ENCODE results near the gene MYBBP1A.

MYBBP1A gene

GRCh38 chr17:4513113-4514032 lies 41.8 kb downstream of the MYBBP1A start:
- DNase-seq, result no peak

GRCh38 chr17:4512156-4513112 lies 42.8 kb downstream of the MYBBP1A start:
- no peak for DNase-seq

- no peak for DNase-seq
These were observed 43.8 kb downstream of the MYBBP1A start for GRCh38 chr17:4511199-4511932.

GRCh38 chr17:4510618-4510941 lies 44.6 kb downstream of the MYBBP1A start:
- DNase-seq, result no peak

GRCh38 chr17:4509923-4510617 lies 45.1 kb downstream of the MYBBP1A start:
- DNase-seq, result no peak

- DNase-seq, result no peak
These were observed 45.8 kb downstream of the MYBBP1A start for GRCh38 chr17:4509401-4509800.

GRCh38 chr17:4508207-4508606 lies 47.0 kb downstream of the MYBBP1A start:
- no peak for DNase-seq

GRCh38 chr17:4507361-4508111 lies 47.6 kb downstream of the MYBBP1A start:
- no peak for DNase-seq

- no peak for DNase-seq
These were observed 48.3 kb downstream of the MYBBP1A start for GRCh38 chr17:4506892-4507291.

- DNase-seq, result no peak
These were observed 48.9 kb downstream of the MYBBP1A start for GRCh38 chr17:4506175-4506813.

- DNase-seq, result no peak
These were observed 50.0 kb downstream of the MYBBP1A start for GRCh38 chr17:4505187-4505586.

- DNase-seq, result no peak
These were observed 51.0 kb downstream of the MYBBP1A start for GRCh38 chr17:4504188-4504587.

GRCh38 chr17:4503283-4504025 lies 51.7 kb downstream of the MYBBP1A start:
- DNase-seq, result no peak

- DNase-seq, result no peak
These were observed 52.6 kb downstream of the MYBBP1A start for GRCh38 chr17:4502466-4503154.

- no peak for DNase-seq
These were observed 53.8 kb downstream of the MYBBP1A start for GRCh38 chr17:4501295-4501949.

- no peak for DNase-seq
These were observed 55.0 kb downstream of the MYBBP1A start for GRCh38 chr17:4500191-4500571.

GRCh38 chr17:4499431-4500190 lies 55.6 kb downstream of the MYBBP1A start:
- DNase-seq, result peak; percentile 20

Data from stimulated activated CD4-positive, alpha-beta T cell treated with anti-CD3 and anti-CD28 coated beads, Interleukin-4, amount 100 ng/mL, for 24 hours (primary cell).